Right lung (tissue), 5 donors: ENCODE results near the gene RASIP1. TPM values are rescaled to one million over a fixed set of nuclear protein-coding genes. Genes with fewer than 3 reads are reported as not detected.
A peak's percentile ranks its signal among the peaks of the same experiment; 100 is the strongest.

Experiments
- DNase-seq, 2 donors: peaks; one replicate each; pipeline ENCODE4 v3.0.0-alpha.2; 2013
- polyA plus RNA-seq, 5 donors: library from polyadenylated mRNA; unstranded; fragments of 120-200 nt; gene quantifications; one replicate each; pipeline versions ENCODE4 v1.2.1 to v1.2.3, GENCODE V29; 2013; ENCODE audit warnings: inconsistent platforms in 1 of 5, low replicate concordance in 1 of 5; ENCODE audit not compliant: insufficient read length in 5 of 5, insufficient read depth in 1 of 5

RASIP1 gene
- polyA plus RNA-seq, 5 donors, result 14.6 to 29.8 (median 17.7) TPM

GRCh38 chr19:48674921-48675824 lies 65.2 kb downstream of the RASIP1 start:
- peak; percentile 61 to 74 for DNase-seq

GRCh38 chr19:48674216-48674809 lies 66.1 kb downstream of the RASIP1 start:
- no peak for DNase-seq

GRCh38 chr19:48673436-48674100 lies 66.8 kb downstream of the RASIP1 start:
- no peak for DNase-seq

GRCh38 chr19:48672994-48673393 lies 67.4 kb downstream of the RASIP1 start, which contains the start of gene NTN5:
Gene NTN5 (minus strand): TSS chr19:48673017. CDS start chr19:48670986, 2,031 bp downstream.
- no peak for DNase-seq

GRCh38 chr19:48671446-48671995 lies 68.9 kb downstream of the RASIP1 start:
- DNase-seq, result no peak

- DNase-seq, result no peak
Measured at GRCh38 chr19:48670699-48671445, 69.5 kb downstream of the RASIP1 start.

Other genes with a start within 250 kb of the RASIP1 start
- gene LMTK3, start 228.8 kb downstream of the RASIP1 start, polyA plus RNA-seq, result 1 to 10 TPM; 1.4 to 4.0 (median 2.6) TPM
- gene SULT2B1, start 188.4 kb downstream of the RASIP1 start, polyA plus RNA-seq, result 1 to 10 TPM; 1.6 to 4.2 (median 3.3) TPM
- under 1 TPM; 0.11 to 0.76 (median 0.32) TPM for gene SPACA4, start 133.9 kb downstream of the RASIP1 start, polyA plus RNA-seq
- 10 to 100 TPM in 2 of 5 donors, 1 to 10 TPM in 3; 3.7 to 11.6 (median 4.8) TPM for gene FAM83E, start 125.5 kb downstream of the RASIP1 start, polyA plus RNA-seq
- gene RPL18, start 121.4 kb downstream of the RASIP1 start, polyA plus RNA-seq, result 1,000 to 10,000 TPM; 1,161 to 2,077 (median 1,395) TPM
- 10 to 100 TPM; 10.0 to 17.8 (median 11.6) TPM for gene SPHK2, start 121.1 kb downstream of the RASIP1 start, polyA plus RNA-seq
- 10 to 100 TPM in 3 of 5 donors, 1 to 10 TPM in 2; 6.3 to 14.0 (median 10.5) TPM for gene DBP, start 103.2 kb downstream of the RASIP1 start, polyA plus RNA-seq
- 1 to 10 TPM; 3.8 to 7.5 (median 5.7) TPM for gene CA11, start 94.4 kb downstream of the RASIP1 start, polyA plus RNA-seq
- gene NTN5, start 67.6 kb downstream of the RASIP1 start, polyA plus RNA-seq, result 1 to 10 TPM in 3 of 5 donors, under 1 TPM in 2; 0.43 to 2.2 (median 1.5) TPM
- gene FUT2, start 44.6 kb downstream of the RASIP1 start, polyA plus RNA-seq, result 1 to 10 TPM; 1.5 to 3.2 (median 2.3) TPM
- 10 to 100 TPM in 1 of 5 donors, 1 to 10 TPM in 4; 4.3 to 11.8 (median 4.6) TPM for gene MAMSTR, start 20.9 kb downstream of the RASIP1 start, polyA plus RNA-seq
- 1 to 10 TPM in 4 of 5 donors, under 1 TPM in 1; 0.40 to 2.1 (median 1.6) TPM for gene IZUMO1, start 6.3 kb upstream of the RASIP1 start, polyA plus RNA-seq
- gene FUT1, start 12.0 kb upstream of the RASIP1 start, polyA plus RNA-seq, result 1 to 10 TPM; 4.5 to 7.0 (median 5.8) TPM
- not detected for gene FGF21, start 14.9 kb upstream of the RASIP1 start, polyA plus RNA-seq
- gene BCAT2, start 70.4 kb upstream of the RASIP1 start, polyA plus RNA-seq, result 10 to 100 TPM; 33.3 to 58.9 (median 42.9) TPM
- gene HSD17B14, start 95.9 kb upstream of the RASIP1 start, polyA plus RNA-seq, result 1 to 10 TPM; 6.9 to 9.9 (median 8.6) TPM
- gene PLEKHA4, start 128.0 kb upstream of the RASIP1 start, polyA plus RNA-seq, result 10 to 100 TPM; 12.9 to 23.2 (median 15.5) TPM
- 10 to 100 TPM; 38.6 to 72.3 (median 53.5) TPM for gene PPP1R15A, start 131.8 kb upstream of the RASIP1 start, polyA plus RNA-seq
- gene TULP2, start 158.1 kb upstream of the RASIP1 start, polyA plus RNA-seq, result 1 to 10 TPM in 3 of 5 donors, under 1 TPM in 2; 0.70 to 1.5 (median 1.3) TPM
- 100 to 1,000 TPM; 137 to 239 (median 180) TPM for gene NUCB1, start 159.7 kb upstream of the RASIP1 start, polyA plus RNA-seq
- gene DHDH, start 193.1 kb upstream of the RASIP1 start, polyA plus RNA-seq, result 1 to 10 TPM in 4 of 5 donors, under 1 TPM in 1; 0.80 to 2.4 (median 1.6) TPM
- gene BAX, start 214.3 kb upstream of the RASIP1 start, polyA plus RNA-seq, result 10 to 100 TPM; 41.9 to 96.2 (median 62.0) TPM
- gene FTL, start 224.7 kb upstream of the RASIP1 start, polyA plus RNA-seq, result 1,000 to 10,000 TPM; 1,127 to 1,622 (median 1,142) TPM